K562 (cell line): ENCODE results near the gene ARF1. TPM values are rescaled to one million over a fixed set of nuclear protein-coding genes. Genes with fewer than 3 reads are reported as not detected.

Experiments
- ATAC-seq: fragments of 200-7000 bp; cut with Tn5 transposase; 3 replicates; pipeline ENCODE4 v1.9.1; 2020; ENCODE audit warnings: moderate library complexity
- BruUV-seq: library from RNA; stranded (reverse); fragments of 400-500 nt; replicated peaks from 2 replicates; lab custom pipeline; 2021; lab: Mats Ljungman, UMichigan
- CTCF ChIA-PET: fragments of 300-600 bp; formaldehyde crosslinking; extraction: SDS; loops from one replicate; lab custom pipeline; 2021; ENCODE audit warnings: low intra/inter-chr PET ratio; lab: Yijun Ruan, JAX
- POLR2A ChIA-PET: fragments of 300-600, 350-650 bp; sonication (Branson Sonifier 250); formaldehyde crosslinking; extraction: SDS; loops from one replicate; lab custom pipeline; 2021; ENCODE audit warnings: antibody characterized with exemption, inconsistent platforms; lab: Yijun Ruan, JAX
- DNase-seq, 4 experiments: peaks; one replicate each; pipeline versions ENCODE4 v3.0.0 to v3.0.0-alpha.2; 2011 to 2018; ENCODE audit warnings: low spot score in 3 of 4, mixed read lengths in 3 of 4; ENCODE audit errors: extremely low read depth in 1 of 4
- FAIRE-seq: peaks from 2 replicates; lab custom pipeline; 2011; peaks lifted over from hg19 to GRCh38; lab: Jason Lieb, UNC
- H2AFZ ChIP-seq: 2 replicates; pipeline ENCODE4 v1.6.0; 2011; ENCODE audit warnings: low read depth, low read length, control low read depth, inconsistent platforms
- H3K27ac ChIP-seq: fragments of 200-600 bp; 3 replicates; pipeline ENCODE4 v1.8.0; 2011; ENCODE audit warnings: low read depth, mild to moderate bottlenecking, control low read depth, inconsistent platforms, low read length, moderate library complexity, mixed read lengths; ENCODE audit errors: extremely low read depth
- H3K27me3 ChIP-seq, 2 experiments: fragments of 300-600 bp in 1 of 2; 2 replicates in 1 of 2; 3 replicates in 1 of 2; pipeline versions ENCODE4 v1.6.0 to v1.8.0; 2011; ENCODE audit warnings: inconsistent platforms in 2 of 2, low read length in 2 of 2, mild to moderate bottlenecking in 1 of 2, mixed read lengths in 1 of 2, moderate library complexity in 1 of 2; ENCODE audit not compliant: control insufficient read depth in 2 of 2, insufficient read depth in 2 of 2
- H3K36me3 ChIP-seq: fragments of 300-600 bp; 3 replicates; pipeline ENCODE4 v1.8.0; 2011; ENCODE audit warnings: mild to moderate bottlenecking, low read length, inconsistent platforms; ENCODE audit not compliant: control insufficient read depth, insufficient read depth
- H3K4me1 ChIP-seq, 2 experiments: fragments of 200-600 bp in 1 of 2; replicated peaks in 1 of 2; 2 replicates in 1 of 2; 3 replicates in 1 of 2; pipeline versions ENCODE4 v1.5.1 to v1.8.0; 2011; ENCODE audit warnings: inconsistent platforms in 2 of 2, low read length in 2 of 2, mild to moderate bottlenecking in 1 of 2, mixed read lengths in 1 of 2, moderate library complexity in 1 of 2; ENCODE audit not compliant: control insufficient read depth in 2 of 2, insufficient read depth in 2 of 2
- H3K4me2 ChIP-seq: 2 replicates; pipeline ENCODE4 v1.6.1; 2011; ENCODE audit warnings: low read length, control low read depth, inconsistent platforms, mixed read lengths; ENCODE audit not compliant: insufficient read depth
- H3K4me3 ChIP-seq: fragments of 200-600 bp; sonication (generic), shearing (Covaris generic); 2 replicates; pipeline ENCODE4 v1.5.1; 2016; ENCODE audit warnings: control low read depth, inconsistent platforms
- H3K79me2 ChIP-seq: fragments of 200-600 bp; 3 replicates; pipeline ENCODE4 v1.8.0; 2011; ENCODE audit warnings: low read length, inconsistent platforms; ENCODE audit not compliant: control insufficient read depth, insufficient read depth
- H3K9ac ChIP-seq, 2 experiments: 2 replicates each; pipeline versions ENCODE4 v1.6.0 to v1.6.1; 2011; ENCODE audit warnings: low read depth in 2 of 2, low read length in 2 of 2, control low read depth in 1 of 2, inconsistent platforms in 1 of 2, mild to moderate bottlenecking in 1 of 2, mixed read lengths in 1 of 2; ENCODE audit not compliant: insufficient read depth in 1 of 2
- H3K9me1 ChIP-seq: one replicate; pipeline ENCODE4 v1.6.0; 2011; ENCODE audit warnings: inconsistent platforms, mild to moderate bottlenecking, low read length, moderate library complexity; ENCODE audit not compliant: control insufficient read depth, insufficient read depth
- H3K9me3 ChIP-seq: replicated peaks from 2 replicates; pipeline ENCODE4 v1.5.1; 2011; ENCODE audit warnings: low read depth, low read length, inconsistent platforms; ENCODE audit not compliant: control insufficient read depth, insufficient read depth
- H4K20me1 ChIP-seq: replicated peaks from 2 replicates; pipeline ENCODE4 v1.6.1; 2011; ENCODE audit warnings: low read length, inconsistent platforms, mixed read lengths; ENCODE audit not compliant: control insufficient read depth, insufficient read depth
- CBFB ChIP-seq: sonication (generic); formaldehyde crosslinking; IDR thresholded peaks from 2 replicates; pipeline ENCODE4 v1.4.0; 2020; ENCODE audit warnings: mild to moderate bottlenecking, missing genetic modification reagents
- FOXM1 ChIP-seq, 2 experiments: fragments of 450-650 bp in 1 of 2; sonication (generic) in 1 of 2; formaldehyde crosslinking in 1 of 2; IDR thresholded peaks; 2 replicates each; pipeline versions ENCODE4 v1.6.1 to v1.9.0; 2017 to 2022; ENCODE audit warnings: low read depth in 2 of 2, mild to moderate bottlenecking in 2 of 2, missing genetic modification reagents in 1 of 2, moderate library complexity in 1 of 2
- GTF2A2 ChIP-seq: IDR thresholded peaks from 2 replicates; pipeline ENCODE4 v1.6.1; 2016; ENCODE audit warnings: mild to moderate bottlenecking, missing genetic modification characterization, missing compliant biosample characterization
- KAT7 ChIP-seq: sonication (generic); formaldehyde crosslinking; IDR thresholded peaks from 2 replicates; pipeline ENCODE4 v1.8.0; 2022; ENCODE audit warnings: missing genetic modification reagents, mild to moderate bottlenecking, borderline replicate concordance
- KHSRP ChIP-seq: fragments of 450-650 bp; IDR thresholded peaks from 2 replicates; pipeline ENCODE4 v1.6.1; 2017
- LCOR ChIP-seq: sonication (generic); formaldehyde crosslinking; IDR thresholded peaks from 2 replicates; pipeline ENCODE4 v1.8.0; 2022; ENCODE audit warnings: mild to moderate bottlenecking, missing genetic modification reagents
- PHB2 ChIP-seq: fragments of 450-650 bp; IDR thresholded peaks from 2 replicates; pipeline ENCODE4 v1.6.1; 2017; ENCODE audit warnings: low read depth
- RBBP5 ChIP-seq: fragments of 200-600 bp; sonication (generic); IDR thresholded peaks from 2 replicates; pipeline ENCODE4 v1.6.1; 2012; ENCODE audit warnings: borderline replicate concordance, mild to moderate bottlenecking, low read length, control low read depth, inconsistent platforms; ENCODE audit not compliant: insufficient read depth, poor library complexity, severe bottlenecking
- RBFOX2 ChIP-seq: fragments of 200-400 bp; formaldehyde crosslinking; IDR thresholded peaks from 2 replicates; pipeline ENCODE4 v1.6.1; 2017; ENCODE audit warnings: low read depth, mild to moderate bottlenecking, low read length, moderate library complexity
- SMC3 ChIP-seq: conservative IDR thresholded peaks from 2 replicates; pipeline ENCODE4 v1.6.1; 2011; ENCODE audit warnings: low read depth, low read length, improper control_type of control experiment; ENCODE audit not compliant: insufficient read depth
- TCF3 ChIP-seq: sonication (generic); formaldehyde crosslinking; IDR thresholded peaks from 2 replicates; pipeline ENCODE4 v1.4.0; 2020; ENCODE audit warnings: mild to moderate bottlenecking, missing genetic modification reagents
- ZC3H4 ChIP-seq: sonication (generic); formaldehyde crosslinking; IDR thresholded peaks from 2 replicates; pipeline ENCODE4 v1.9.0; 2021; ENCODE audit warnings: missing genetic modification reagents, borderline replicate concordance
- ZNF224 ChIP-seq: sonication (generic); formaldehyde crosslinking; IDR thresholded peaks from 2 replicates; pipeline ENCODE4 v1.8.0; 2022; ENCODE audit warnings: mild to moderate bottlenecking, missing genetic modification reagents
- WGBS: fragments of 100-300 bp; shearing (Covaris generic); methylation state at CpG from one replicate; pipeline ENCODE4 v1.1.6; 2016; ENCODE audit warnings: low coverage, mixed read lengths; ENCODE audit not compliant: insufficient coverage; ENCODE audit errors: missing lambda C conversion rate; 5-methylcytosine and 5-hydroxymethylcytosine counted together
- in situ Hi-C: fragments of 300-500 bp; cut with MboI; formaldehyde crosslinking; loops from 4 replicates; pipeline ENCODE4 v1.15.0; 2018; ENCODE audit warnings: inconsistent platforms, mixed read lengths
- intact Hi-C: fragments of 100-400 bp; cut with micrococcal nuclease; formaldehyde crosslinking; loops from 2 replicates; pipeline ENCODE4 v1.14.2; 2022
- polyA plus RNA-seq, 8 experiments: library from polyadenylated mRNA; depleted of rRNA in 4 of 8; stranded (reverse) in 5 of 8; unstranded in 3 of 8; fragments of >200 nt; fragmentation: Nextera tagmentation in 2 of 8; fragmentation: Illumina TruSeq in 1 of 8; extraction: Ambion mirVana in 2 of 8; extraction: Trizol in 1 of 8; gene quantifications; 2 replicates each; pipeline versions ENCODE4 v1.2.1 to v1.2.3, GENCODE V29; 2011 to 2014; ENCODE audit warnings: inconsistent platforms in 1 of 8, missing spikeins in 1 of 8
- total RNA-seq, 7 experiments: library from RNA; depleted of rRNA in 6 of 7; stranded (reverse); fragments of >200 nt in 6 of 7; fragmentation: Illumina TruSeq in 2 of 7; extraction: Trizol in 2 of 7; gene quantifications; 2 replicates each; pipeline versions ENCODE4 v1.2.1 to v1.2.3, GENCODE V29; 2011 to 2021; ENCODE audit warnings: low replicate concordance in 1 of 7
- TF ChIP-seq, protein P1 (sequence below): sonication (generic); formaldehyde crosslinking; IDR thresholded peaks from 2 replicates; pipeline ENCODE4 v1.8.1; 2023; ENCODE audit warnings: mild to moderate bottlenecking, missing genetic modification reagents, moderate library complexity
- TF ChIP-seq, protein P2 (sequence below): sonication (generic); formaldehyde crosslinking; IDR thresholded peaks from 2 replicates; pipeline ENCODE4 v1.8.0; 2022; ENCODE audit warnings: mild to moderate bottlenecking, missing genetic modification reagents, borderline replicate concordance

The ARF1 gene
- total and polyA plus RNA-seq, 9 of the 15 experiments (the other 6 are each of a cell fraction or from before 2014, with no cell fraction given), result 69.8 to 593 (median 325) TPM

DNA sequence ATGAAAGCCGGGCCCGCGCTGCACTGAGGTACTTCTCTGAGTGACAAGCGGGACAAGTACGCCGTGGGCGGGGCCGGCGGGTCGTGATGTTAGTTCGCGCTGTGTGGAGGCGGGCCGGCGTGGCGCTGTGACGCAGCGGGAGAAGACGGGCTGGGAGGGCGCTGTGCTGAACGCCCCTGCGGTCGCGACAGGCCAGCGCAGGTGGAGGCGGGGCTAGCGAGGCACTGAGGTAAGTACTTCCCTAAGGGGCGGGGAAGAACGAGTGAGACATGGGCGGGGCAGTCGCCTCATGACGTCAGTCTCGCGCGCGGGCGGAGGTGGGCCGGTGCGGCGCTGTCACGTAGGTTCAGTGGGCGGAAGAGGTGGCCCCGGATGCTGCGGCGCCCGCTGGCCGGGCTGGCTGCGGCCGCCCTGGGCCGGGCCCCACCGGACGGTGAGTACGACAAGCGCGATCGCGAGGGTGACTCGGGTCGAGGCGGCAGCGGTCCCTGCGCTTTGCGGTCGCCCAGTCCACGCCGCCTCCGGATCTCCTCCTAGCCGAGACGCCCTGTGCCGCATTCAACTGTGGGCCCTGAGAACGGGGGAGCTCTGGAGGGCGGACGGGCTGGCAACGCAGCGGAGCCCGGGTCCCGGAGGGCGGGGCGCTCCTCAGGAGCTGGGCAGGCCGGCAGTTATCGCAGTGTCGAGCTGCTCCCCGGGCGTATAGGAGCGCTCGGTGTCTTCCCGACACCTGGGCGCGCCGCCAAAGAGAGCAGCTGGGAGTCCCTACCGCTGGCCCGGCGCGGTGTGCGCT, 57.6 kb downstream of the ARF1 start, which contains the start of gene GUK1 (continued):
- TF ChIP-seq, protein P1, sequence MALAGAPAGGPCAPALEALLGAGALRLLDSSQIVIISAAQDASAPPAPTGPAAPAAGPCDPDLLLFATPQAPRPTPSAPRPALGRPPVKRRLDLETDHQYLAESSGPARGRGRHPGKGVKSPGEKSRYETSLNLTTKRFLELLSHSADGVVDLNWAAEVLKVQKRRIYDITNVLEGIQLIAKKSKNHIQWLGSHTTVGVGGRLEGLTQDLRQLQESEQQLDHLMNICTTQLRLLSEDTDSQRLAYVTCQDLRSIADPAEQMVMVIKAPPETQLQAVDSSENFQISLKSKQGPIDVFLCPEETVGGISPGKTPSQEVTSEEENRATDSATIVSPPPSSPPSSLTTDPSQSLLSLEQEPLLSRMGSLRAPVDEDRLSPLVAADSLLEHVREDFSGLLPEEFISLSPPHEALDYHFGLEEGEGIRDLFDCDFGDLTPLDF (CRISPR knock-in tag), result peak; percentile 94
- TF ChIP-seq FOXM1 (IDR thresholded peaks at IDR 0.05; ENCODE audit: low read depth) (no peak), FOXM1 (CRISPR knock-in tag; IDR thresholded peaks at IDR 0.05; ENCODE audit: low read depth) (peak; percentile 24; the same call in 1 of the 2 replicates), CBFB (CRISPR knock-in tag) (0 out of 2 replicates have a peak, but pooled peaks have one; percentile 42), KHSRP (peak; percentile 62; the same call in 1 of the 2 replicates)

DNA sequence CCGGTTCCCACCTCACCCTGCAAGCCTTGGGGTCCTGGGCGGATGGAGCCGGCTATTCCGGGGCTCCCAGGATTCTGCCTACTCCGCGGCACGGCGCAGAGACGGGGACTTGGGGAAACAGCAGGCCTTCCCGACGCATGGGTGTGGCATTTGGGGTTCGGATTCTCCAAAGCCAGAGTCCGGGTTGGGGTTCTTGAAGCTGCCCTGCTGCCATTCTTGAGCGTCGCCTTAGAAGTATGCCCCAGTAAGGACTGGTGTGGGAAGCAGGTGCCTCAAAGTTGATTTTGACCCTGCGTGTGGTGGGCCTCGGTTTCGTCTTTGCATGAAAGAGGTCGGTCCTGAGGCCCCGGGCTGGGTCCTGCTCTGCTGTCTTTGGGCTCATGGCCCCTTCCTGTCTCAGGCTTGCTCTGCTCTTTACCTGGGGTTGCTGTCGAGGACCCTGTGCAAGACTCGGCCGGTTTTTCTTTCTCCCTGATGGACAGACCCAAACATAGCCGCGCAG, 58.3 kb downstream of the ARF1 start:
- Histone ChIP-seq H3K79me2 (peaks cover 57% of the 10 kb centered on the region), H3K9me3 (no peaks in the 10 kb centered on the region), H4K20me1 (peaks cover 51% of the 10 kb centered on the region), H3K36me3 (peaks cover 24% of the 10 kb centered on the region; the same call in 2 of the 3 replicates), H3K4me1 (peaks cover 52 to 68% of the 10 kb centered on the region in 2 experiments), H2AFZ (peak overlapping the region; percentile 86; the same call in 1 of the 2 replicates), H3K4me3 (peak overlapping the region; percentile 92), H3K9me1 (peaks cover 17% of the 10 kb centered on the region), H3K27me3 (no peaks in the 10 kb centered on the region), H3K9ac (peak overlapping the region; percentile 90 to 98), H3K27ac (peak overlapping the region; percentile 96), H3K4me2 (peak overlapping the region; percentile 92)
- DNase-seq (no peak), FAIRE-seq (no peak), ATAC-seq (no peak)
- ChIA-PET CTCF (interaction anchor here (0.7 to 0.9 kb wide), 2 partner anchors 24 to 58 kb away, joined by 3 to 4 read pairs; partner anchors contain the start of gene ARF1), POLR2A (interaction anchor here (0.5 to 2.7 kb wide), 9 partner anchors 9 to 65 kb away, joined by 3 to 11 read pairs (median 4); partner anchors contain the start of genes GJC2 and IBA57)
- intact Hi-C loops, result loop anchor here (1.0 to 2.0 kb wide), 2 partner anchors 26 to 56 kb away; no protein-coding TSS in a partner anchor
- in situ Hi-C loops, result no loop called here
- no TSS peak for BruUV-seq
- WGBS, result 2% methylated on average over 25 of the region's 25 CpGs
- TF ChIP-seq PHB2 (0 out of 2 replicates have a peak, but pooled peaks have one; percentile 3), SMC3 (no peak), GTF2A2 (peak; percentile 56; the same call in 1 of the 2 replicates), KAT7 (CRISPR knock-in tag) (peak; percentile 97), RBFOX2 (no peak), ZNF224 (CRISPR knock-in tag) (0 out of 2 replicates have a peak, but pooled peaks have one; percentile 37), RBBP5 (peak; percentile 24), TCF3 (CRISPR knock-in tag) (peak; percentile 17; the same call in 1 of the 2 replicates), LCOR (CRISPR knock-in tag) (0 out of 2 replicates have a peak, but pooled peaks have one; percentile 10), ZC3H4 (CRISPR knock-in tag) (peak; percentile 55; the same call in 1 of the 2 replicates)
- TF ChIP-seq, protein P2, sequence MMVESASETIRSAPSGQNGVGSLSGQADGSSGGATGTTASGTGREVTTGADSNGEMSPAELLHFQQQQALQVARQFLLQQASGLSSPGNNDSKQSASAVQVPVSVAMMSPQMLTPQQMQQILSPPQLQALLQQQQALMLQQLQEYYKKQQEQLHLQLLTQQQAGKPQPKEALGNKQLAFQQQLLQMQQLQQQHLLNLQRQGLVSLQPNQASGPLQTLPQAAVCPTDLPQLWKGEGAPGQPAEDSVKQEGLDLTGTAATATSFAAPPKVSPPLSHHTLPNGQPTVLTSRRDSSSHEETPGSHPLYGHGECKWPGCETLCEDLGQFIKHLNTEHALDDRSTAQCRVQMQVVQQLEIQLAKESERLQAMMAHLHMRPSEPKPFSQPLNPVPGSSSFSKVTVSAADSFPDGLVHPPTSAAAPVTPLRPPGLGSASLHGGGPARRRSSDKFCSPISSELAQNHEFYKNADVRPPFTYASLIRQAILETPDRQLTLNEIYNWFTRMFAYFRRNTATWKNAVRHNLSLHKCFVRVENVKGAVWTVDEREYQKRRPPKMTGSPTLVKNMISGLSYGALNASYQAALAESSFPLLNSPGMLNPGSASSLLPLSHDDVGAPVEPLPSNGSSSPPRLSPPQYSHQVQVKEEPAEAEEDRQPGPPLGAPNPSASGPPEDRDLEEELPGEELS, result 0 out of 2 replicates have a peak, but pooled peaks have one; percentile 54
